H1 (cell line): ENCODE data around the gene OPCML. TPM values are rescaled to one million over a fixed set of nuclear protein-coding genes. Genes with fewer than 3 reads are reported as not detected.

Experiments
- CBX5 ChIP-seq: fragments of 300-800, 300-1000 bp; sonication (generic); IDR thresholded peaks from 2 replicates; pipeline ENCODE4 v1.7.1; 2016; ENCODE audit warnings: antibody characterized with exemption, low read length, low read depth
- CHD1 ChIP-seq: IDR thresholded peaks from 2 replicates; pipeline ENCODE4 v1.6.1; 2012; ENCODE audit warnings: low read depth, low read length, improper control_type of control experiment
- CHD7 ChIP-seq: fragments of 300-600 bp; sonication (generic); IDR thresholded peaks from 2 replicates; pipeline ENCODE4 v1.7.1; 2012; ENCODE audit warnings: low read length, moderate library complexity, mild to moderate bottlenecking, inconsistent platforms; ENCODE audit not compliant: insufficient replicate concordance
- GABPA ChIP-seq: IDR thresholded peaks from 2 replicates; pipeline ENCODE4 v1.6.1; 2011; ENCODE audit warnings: mild to moderate bottlenecking, low read length, moderate library complexity, borderline replicate concordance; ENCODE audit not compliant: insufficient read depth
- GTF2F1 ChIP-seq: IDR thresholded peaks from 2 replicates; pipeline ENCODE4 v1.6.1; 2012; ENCODE audit warnings: low read depth, low read length, improper control_type of control experiment, borderline replicate concordance
- HDAC2 ChIP-seq, 2 experiments: fragments of 300-600 bp in 1 of 2; sonication (generic) in 1 of 2; IDR thresholded peaks; 2 replicates each; pipeline ENCODE4 v1.6.1; 2011 to 2012; ENCODE audit warnings: low read depth in 2 of 2, low read length in 2 of 2, mild to moderate bottlenecking in 2 of 2, moderate library complexity in 2 of 2, borderline replicate concordance in 1 of 2, inconsistent platforms in 1 of 2
- KDM4A ChIP-seq: IDR thresholded peaks from one replicate; pipeline ENCODE4 v1.7.1; 2012; ENCODE audit warnings: low read depth, mild to moderate bottlenecking, moderate library complexity, low read length, inconsistent platforms; ENCODE audit not compliant: severe bottlenecking
- POLR2A ChIP-seq, 2 experiments: IDR thresholded peaks; 1 replicate in 1 of 2; 2 replicates in 1 of 2; pipeline ENCODE4 v1.6.1; 2011; ENCODE audit warnings: low read depth in 2 of 2, low read length in 2 of 2, mild to moderate bottlenecking in 2 of 2; ENCODE audit errors: control extremely low read depth in 1 of 2
- POLR2AphosphoS5 ChIP-seq: IDR thresholded peaks from 2 replicates; pipeline ENCODE4 v1.6.1; 2011; ENCODE audit warnings: low read depth, low read length
- RFX5 ChIP-seq: IDR thresholded peaks from 2 replicates; pipeline ENCODE4 v1.6.1; 2011; ENCODE audit warnings: low read depth, low read length, improper control_type of control experiment, borderline replicate concordance
- SIRT6 ChIP-seq: IDR thresholded peaks from one replicate; pipeline ENCODE4 v1.7.1; 2012; ENCODE audit warnings: low read length, inconsistent platforms
- TCF12 ChIP-seq: IDR thresholded peaks from 2 replicates; pipeline ENCODE4 v1.6.1; 2011; ENCODE audit warnings: low read depth, mild to moderate bottlenecking, low read length
- polyA plus RNA-seq, 7 experiments: library from polyadenylated mRNA; depleted of rRNA in 3 of 7; stranded (reverse) in 5 of 7; unstranded in 2 of 7; fragments of >200 nt in 5 of 7; fragments of 200-250 nt in 2 of 7; gene quantifications; 1 replicate in 5 of 7; 2 replicates in 1 of 7; 4 replicates in 1 of 7; pipeline versions ENCODE4 v1.2.1 to v1.2.3, GENCODE V29; 2011 to 2013; ENCODE audit warnings: missing spikeins in 2 of 7, mixed read lengths in 2 of 7
- total RNA-seq: library from RNA; stranded (reverse); fragmentation: NEBNext Ultra II Directional; extraction: Animal tissue kit (Norgen Biotek cat#: 25700); gene quantifications from 2 replicates; pipeline ENCODE4 v1.2.1, GENCODE V29; 2021

The OPCML gene
- total and polyA plus RNA-seq, 2 of the 8 experiments (the other 6 are each of a cell fraction or from before 2014, with no cell fraction given), result 2.3 to 3.1 TPM

GRCh38 chr11:132455044-132455443, 1077.3 kb downstream of the OPCML start (continued):
- no peak for TF ChIP-seq CHD7
- no peak for TF ChIP-seq POLR2A (IDR thresholded peaks at IDR 0.05; ENCODE audit: control extremely low read depth in 1 of 2, low read depth in 2 of 2, low read length in 2 of 2)
- no peak for TF ChIP-seq CHD1
- TF ChIP-seq SIRT6, result no peak
- TF ChIP-seq POLR2AphosphoS5, result no peak
- TF ChIP-seq RFX5, result no peak
- no peak for TF ChIP-seq KDM4A
- TF ChIP-seq HDAC2 (IDR thresholded peaks at IDR 0.05; ENCODE audit: borderline replicate concordance in 1 of 2, low read depth in 2 of 2, low read length in 2 of 2), result no peak
- no peak for TF ChIP-seq GTF2F1
- TF ChIP-seq CBX5, result no peak
- no peak for TF ChIP-seq TCF12
- no peak for TF ChIP-seq GABPA
